DMS 273 (cell line): ENCODE measurements around the gene HS3ST3B1.

Experiments
- DNase-seq: peaks from one replicate; lab custom pipeline; 2025; ENCODE audit not compliant: unreplicated experiment; lab: John Stamatoyannopoulos, UW

Gene HS3ST3B1

GRCh38 chr17:14320734-14321475 is 20.0 kb downstream of the HS3ST3B1 start:
- no peak for DNase-seq

DNA sequence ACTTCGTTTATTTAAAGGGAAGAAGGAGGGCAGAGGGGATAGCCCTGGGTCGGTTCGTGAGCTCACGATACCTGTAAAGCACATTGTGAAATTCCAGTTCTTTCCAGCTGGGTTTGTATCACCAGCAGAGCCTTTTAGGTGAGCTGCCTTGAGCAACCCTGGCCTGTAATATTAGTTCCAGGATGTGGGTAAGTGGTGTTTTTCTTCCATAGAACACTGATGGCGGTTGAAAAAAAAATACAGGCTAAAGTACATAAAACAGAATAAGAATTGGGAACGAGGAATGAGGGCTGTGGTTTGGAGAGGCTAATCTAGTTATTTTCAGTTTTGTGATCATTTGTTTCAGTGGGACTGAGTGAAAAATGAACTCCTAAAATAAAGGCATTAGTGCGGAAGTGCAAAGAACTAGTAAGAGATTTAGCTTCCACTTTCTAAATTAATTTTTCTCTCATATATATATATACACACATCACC is 20.6 kb downstream of the HS3ST3B1 start:
- no peak for DNase-seq

- DNase-seq, result no peak
These were observed 21.3 kb downstream of the HS3ST3B1 start for GRCh38 chr17:14321980-14322776.

DNA sequence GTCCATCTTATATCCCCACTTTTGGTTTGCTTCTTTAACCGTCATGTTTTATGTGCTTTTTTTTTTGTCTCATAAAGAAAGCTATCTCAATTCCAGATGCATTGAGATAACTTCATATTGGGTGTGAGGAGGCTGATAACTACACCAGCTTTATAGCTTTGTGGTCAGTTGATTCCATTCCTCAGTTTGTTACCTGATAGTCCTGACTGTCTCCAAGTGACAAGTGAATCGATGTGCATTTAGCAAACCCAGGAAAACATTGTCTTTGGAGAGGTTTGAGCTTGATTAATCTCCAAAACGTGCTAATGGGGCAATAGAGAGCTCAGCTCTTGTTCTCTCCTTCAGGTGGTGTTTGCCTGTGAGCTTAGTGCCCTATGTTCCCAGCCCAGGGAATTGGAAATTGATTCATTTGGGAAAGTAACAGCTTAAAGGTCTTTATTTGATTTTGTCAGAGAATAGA is 22.7 kb downstream of the HS3ST3B1 start:
- DNase-seq, result no peak

DNA sequence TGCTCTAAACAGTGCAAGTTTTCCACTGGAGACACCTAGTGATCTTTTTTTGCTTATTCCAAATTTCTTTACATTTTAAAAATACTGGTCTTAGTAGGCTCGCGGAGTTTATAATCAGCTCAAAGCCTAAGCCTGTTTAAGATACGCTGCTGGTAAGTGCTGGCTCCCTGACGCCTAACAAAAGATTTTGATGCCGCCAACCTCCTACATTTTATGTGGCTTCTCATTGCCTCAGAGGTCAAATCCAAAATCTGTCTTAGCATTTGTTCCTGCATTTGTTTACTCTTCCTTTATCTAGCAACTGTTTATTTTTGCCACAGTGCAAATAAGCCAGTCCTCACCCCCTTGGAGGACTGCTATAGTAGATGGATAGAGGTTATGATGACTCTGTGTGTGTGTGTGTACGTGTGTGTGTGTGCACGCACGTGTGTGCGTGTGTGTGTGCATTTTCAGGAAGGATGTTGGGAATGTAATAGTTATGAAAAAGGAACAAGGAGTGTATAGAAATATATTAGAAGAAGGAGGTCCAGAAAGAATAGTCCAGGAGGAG is 24.8 kb downstream of the HS3ST3B1 start:
- no peak for DNase-seq

DNA sequence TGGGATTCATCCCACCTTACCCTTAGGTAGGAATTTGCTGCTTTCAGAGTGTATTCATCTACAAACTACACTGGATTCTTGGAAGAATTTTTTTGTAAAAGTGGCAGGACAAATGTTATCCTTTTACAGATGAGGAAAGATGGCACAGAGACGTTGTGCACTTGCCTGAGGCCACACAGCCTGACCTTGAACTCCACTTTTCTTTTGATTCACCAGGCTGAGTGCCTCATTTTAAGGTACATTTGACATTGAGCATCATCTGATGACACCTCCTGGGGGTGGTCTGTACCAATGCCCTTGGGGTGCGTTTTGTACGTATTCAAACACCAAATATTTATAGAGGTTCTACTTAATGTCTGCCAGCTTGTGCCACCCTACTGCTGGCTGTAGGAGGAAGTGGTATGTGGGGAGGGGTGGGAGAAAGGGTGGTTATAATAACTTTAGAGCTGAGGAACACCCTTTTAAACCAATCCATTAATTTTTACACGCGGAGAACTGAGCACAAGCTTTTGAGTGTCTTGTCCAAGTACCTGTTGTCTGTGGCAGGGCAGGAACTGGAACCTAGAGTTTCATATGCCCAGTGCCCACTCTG is 29.1 kb downstream of the HS3ST3B1 start:
- DNase-seq, result no peak

DNA sequence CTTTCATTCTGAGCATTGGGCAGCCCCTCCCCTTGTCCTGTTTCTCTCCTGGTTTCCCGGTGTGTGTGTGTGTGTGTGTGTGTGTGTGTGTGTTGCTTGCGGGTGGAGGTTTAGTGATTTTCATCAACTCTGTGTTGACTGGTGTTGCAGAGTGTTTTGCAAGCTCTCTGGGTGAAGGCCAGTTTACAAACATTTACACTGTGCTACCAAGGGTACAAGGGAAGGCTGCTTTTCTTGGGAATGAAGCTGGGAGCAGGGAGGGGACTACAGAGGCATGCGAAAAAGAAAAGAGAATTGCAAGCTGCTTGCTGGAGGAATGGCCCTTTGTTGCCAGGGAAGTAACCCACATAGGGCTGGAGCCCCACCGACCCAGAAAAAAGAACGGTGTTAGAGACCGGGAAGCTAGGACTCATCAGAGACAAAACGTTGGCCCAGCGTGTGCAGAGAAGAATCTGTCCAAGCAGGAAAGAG is 29.6 kb downstream of the HS3ST3B1 start:
- DNase-seq, result no peak

- DNase-seq, result no peak
These were observed 30.5 kb downstream of the HS3ST3B1 start for GRCh38 chr17:14331225-14331981.

DNA sequence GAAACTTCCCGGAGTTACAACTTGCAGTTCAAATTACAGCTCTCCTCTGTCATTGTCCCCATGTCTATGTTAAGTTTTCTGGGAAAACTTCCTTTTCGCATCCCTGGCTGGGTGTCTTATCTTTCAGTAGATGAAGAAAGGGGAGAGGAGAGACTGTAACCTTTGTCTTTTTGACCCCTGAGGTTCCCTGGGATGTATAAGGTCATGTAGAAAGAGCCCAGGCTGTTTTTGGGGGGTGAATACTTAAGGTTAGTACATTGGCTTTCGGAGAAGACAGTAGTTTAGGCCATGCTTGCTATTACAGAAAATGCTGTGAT is 31.1 kb downstream of the HS3ST3B1 start:
- no peak for DNase-seq

- DNase-seq, result no peak
These were observed 31.4 kb downstream of the HS3ST3B1 start for GRCh38 chr17:14332331-14332730.

DNA sequence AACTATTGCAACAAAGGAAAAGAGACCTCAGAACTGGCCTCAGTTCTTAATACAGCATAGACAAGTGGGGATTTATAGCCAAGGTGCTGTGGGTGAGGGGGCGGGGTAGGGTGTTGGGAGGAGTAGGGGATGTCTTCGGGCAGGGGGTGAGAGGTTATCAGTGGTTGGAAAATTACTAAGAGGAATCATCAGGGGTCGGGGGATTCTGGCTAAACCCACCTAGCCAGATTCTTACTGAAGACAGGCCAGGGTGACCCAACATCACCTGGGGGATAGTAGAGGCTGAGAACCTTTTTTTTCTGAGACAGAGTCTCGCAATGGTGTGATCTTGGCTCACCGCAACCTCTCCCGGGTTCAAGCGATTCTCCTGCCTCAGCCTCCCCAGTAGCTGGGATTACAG is 32.6 kb downstream of the HS3ST3B1 start:
- DNase-seq, result no peak

- DNase-seq, result no peak
These were observed 33.5 kb downstream of the HS3ST3B1 start for GRCh38 chr17:14334276-14334840.

- no peak for DNase-seq
These were observed 34.0 kb downstream of the HS3ST3B1 start for GRCh38 chr17:14334919-14335318.

- DNase-seq, result no peak
These were observed 35.5 kb downstream of the HS3ST3B1 start for GRCh38 chr17:14336418-14336817.

- DNase-seq, result no peak
These were observed 36.8 kb downstream of the HS3ST3B1 start for GRCh38 chr17:14337596-14338079.

- DNase-seq, result no peak
These were observed 40.2 kb downstream of the HS3ST3B1 start for GRCh38 chr17:14340857-14341754.

DNA sequence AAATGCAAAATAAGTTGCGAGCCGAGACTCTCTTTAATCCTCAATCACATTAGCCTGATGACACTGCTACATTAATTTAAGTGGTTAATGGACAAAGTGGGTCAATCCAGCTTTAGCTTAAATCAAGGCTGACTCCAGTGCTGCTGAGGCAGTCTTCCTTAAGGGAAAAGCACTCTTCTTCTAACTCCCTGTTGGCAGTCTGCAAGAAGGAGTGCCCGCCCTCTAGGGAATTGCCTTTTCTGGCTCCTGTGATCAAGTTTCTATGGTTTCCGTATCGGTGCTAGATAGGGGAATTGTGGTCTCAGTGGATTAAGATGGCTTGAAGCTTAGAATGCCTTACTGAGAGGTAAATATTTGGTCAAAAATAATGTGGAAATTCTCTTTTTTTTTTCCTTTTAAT is 41.0 kb downstream of the HS3ST3B1 start:
- no peak for DNase-seq

DNA sequence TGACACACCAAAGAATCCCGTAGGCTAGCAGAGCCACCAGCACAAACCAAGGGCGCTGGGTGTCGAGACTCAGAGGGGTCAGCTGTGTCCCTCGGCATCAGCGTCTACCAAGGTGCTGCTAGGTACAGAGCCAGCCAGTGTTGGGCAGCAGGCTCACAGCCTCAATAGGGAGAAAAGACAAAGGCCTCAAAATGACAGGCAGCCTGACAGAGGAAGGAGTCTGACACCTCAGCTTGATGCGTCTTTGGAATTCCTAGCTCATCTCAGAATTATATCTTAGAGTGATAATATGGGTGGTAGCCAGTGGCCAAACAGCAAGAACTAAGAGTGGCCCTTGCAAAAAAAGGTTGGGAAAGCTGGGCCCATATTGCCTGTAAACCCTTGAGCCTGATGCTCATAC is 45.9 kb downstream of the HS3ST3B1 start:
- no peak for DNase-seq

DNA sequence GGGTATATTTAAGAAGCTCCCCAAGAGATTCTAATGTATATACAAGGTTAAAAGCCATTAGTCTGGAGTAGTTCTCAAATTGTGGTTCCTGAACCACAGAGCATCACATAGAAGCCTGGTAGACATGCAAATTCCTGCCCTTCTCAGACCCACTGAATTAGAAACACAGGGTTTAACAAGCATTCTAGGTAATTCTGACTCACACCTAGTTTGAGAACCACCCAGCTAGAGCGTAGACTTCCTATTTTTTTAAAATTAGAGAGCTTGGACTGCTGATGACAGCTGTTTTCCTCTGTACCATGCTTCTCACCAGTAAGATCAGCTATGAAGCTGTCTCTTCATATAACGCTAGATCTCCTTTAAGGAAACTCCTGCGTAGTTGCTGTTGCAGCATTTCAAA is 50.6 kb downstream of the HS3ST3B1 start:
- DNase-seq, result no peak
